Measurements from ENCODE around the gene SLC31A1.
A peak's percentile ranks its signal among the peaks of the same experiment; 100 is the strongest.

Gene SLC31A1

DNA sequence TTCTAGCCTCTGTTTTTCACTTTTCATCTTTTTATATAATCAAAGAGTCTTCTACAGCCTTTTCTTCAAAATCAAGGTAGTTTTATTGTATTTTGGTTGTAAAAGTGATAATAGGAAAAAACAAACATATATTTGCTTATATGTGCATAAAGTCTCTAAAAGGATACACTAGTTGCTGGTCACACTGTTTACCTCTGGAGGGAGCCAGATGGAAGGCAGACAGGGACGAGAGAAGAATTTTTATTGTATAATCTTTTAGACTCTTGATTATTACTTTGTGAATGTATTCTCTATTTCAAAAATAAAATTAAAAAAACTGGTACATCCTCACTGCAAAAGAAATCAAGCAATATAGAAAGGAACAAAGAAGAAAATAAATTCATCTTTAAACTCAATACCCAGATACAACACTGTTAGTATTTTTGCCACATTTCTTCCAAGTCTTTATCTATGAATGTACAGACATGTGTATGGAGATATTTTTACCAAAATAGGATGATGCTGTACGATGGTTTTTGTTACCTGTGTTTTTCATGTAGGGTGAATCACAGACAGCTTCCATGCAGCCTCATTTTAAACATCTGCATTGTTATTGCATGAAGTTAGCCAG lies 88.0 kb downstream of the SLC31A1 start:
- Mint-ChIP-seq H3K27ac (no peak overlapping the region), H3K36me3 (ENCODE audit: insufficient read depth) (no peaks in the 10 kb centered on the region), H3K27me3 (peaks cover 0 to 8% of the 10 kb centered on the region in 2 donors), H3K4me3 (no peak overlapping the region), H3K4me1 (ENCODE audit: low read depth in 2 of 2) (no peaks in the 10 kb centered on the region), H3K9me3 (no peaks in the 10 kb centered on the region)
- DNase-seq (peak in 2 of 3 experiments; percentile 6 to 22), ATAC-seq (replicated peaks) (peak; percentile 27)

DNA sequence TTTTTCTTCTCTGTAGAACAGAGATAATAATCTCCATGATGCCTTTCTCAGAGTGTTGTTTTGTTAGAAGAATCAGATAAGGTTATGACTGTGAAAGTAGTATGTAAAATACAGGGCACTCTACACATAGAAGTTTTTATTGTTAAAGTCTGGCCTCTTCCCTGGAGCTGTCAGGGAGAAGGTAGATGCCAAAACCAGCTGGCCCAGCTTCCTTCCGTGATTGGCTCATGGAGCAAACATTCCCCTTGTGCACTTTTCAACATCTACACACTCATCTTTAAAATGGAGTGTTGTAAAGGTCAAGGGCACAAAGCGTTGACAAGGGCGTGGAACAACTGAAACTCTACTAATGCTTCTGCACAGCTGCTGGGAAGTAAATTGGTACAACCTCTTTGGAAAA lies 89.2 kb downstream of the SLC31A1 start:
- Mint-ChIP-seq H3K27ac (peak overlapping the region in 1 of 2 donors; percentile 32), H3K36me3 (ENCODE audit: insufficient read depth) (no peaks in the 10 kb centered on the region), H3K4me3 (no peak overlapping the region), H3K27me3 (peaks cover 0 to 12% of the 10 kb centered on the region in 2 donors), H3K9me3 (no peaks in the 10 kb centered on the region), H3K4me1 (ENCODE audit: low read depth in 2 of 2) (no peaks in the 10 kb centered on the region)
- DNase-seq (no peak), ATAC-seq (replicated peaks) (no peak)

DNA sequence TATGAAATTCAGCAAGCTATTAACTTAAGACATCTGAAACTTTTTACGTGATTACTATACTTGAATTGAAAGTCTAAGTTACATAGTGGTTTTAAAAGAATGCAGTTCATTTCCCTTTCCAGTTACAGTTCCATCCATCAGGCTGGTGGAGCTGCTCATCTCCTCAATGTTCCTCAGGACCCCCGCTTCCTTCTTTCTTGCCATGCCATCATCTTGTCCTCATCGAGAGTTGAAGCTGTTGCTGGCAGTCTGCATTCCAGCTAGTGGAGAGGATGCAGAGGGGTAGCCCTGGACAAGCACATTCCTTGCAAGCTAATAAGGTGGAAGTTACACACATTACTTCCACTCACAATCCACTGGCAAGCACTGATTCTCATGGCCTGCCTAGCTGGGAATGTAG lies 90.6 kb downstream of the SLC31A1 start:
- no peaks in the 10 kb centered on the region for H3K36me3 Mint-ChIP-seq (ENCODE audit: insufficient read depth)
- no peaks in the 10 kb centered on the region for H3K9me3 Mint-ChIP-seq
- H3K4me1 Mint-ChIP-seq (ENCODE audit: low read depth in 2 of 2) = no peaks in the 10 kb centered on the region
- no peak overlapping the region for H3K4me3 Mint-ChIP-seq
- H3K27ac Mint-ChIP-seq = no peak overlapping the region
- peaks cover 7 to 25% of the 10 kb centered on the region in 2 donors for H3K27me3 Mint-ChIP-seq
- DNase-seq (no peak), ATAC-seq (replicated peaks) (no peak)

DNA sequence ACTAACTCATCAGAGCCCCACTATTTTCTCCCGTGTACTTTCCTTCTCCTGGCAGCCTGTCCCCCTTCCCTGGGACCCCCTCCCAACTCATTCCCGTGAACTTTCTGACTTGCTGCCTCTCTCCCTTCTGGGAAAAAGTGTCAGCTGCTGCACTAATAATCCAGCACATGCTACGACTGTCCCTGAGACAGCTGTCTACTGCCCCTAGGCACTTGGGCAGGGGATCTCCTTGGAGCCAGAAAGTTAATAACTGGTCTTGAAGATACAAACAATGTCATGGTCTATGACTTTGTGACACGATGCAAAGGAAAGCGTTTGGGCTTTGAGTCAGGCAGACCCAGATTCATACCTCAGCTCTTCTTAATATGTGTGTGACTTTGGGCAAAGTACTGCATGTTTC lies 91.9 kb downstream of the SLC31A1 start:
- H3K27me3 Mint-ChIP-seq = peaks cover 7 to 30% of the 10 kb centered on the region in 2 donors
- H3K27ac Mint-ChIP-seq = no peak overlapping the region
- no peaks in the 10 kb centered on the region for H3K9me3 Mint-ChIP-seq
- no peak for ATAC-seq (replicated peaks)
- DNase-seq = no peak
- H3K4me3 Mint-ChIP-seq = no peak overlapping the region
- H3K36me3 Mint-ChIP-seq (ENCODE audit: insufficient read depth) = no peaks in the 10 kb centered on the region
- no peaks in the 10 kb centered on the region for H3K4me1 Mint-ChIP-seq (ENCODE audit: low read depth in 2 of 2)

Measured in effector memory CD8-positive, alpha-beta T cell (primary cell).